ENCODE results near the gene FCHO2. TPM values are rescaled to one million over a fixed set of nuclear protein-coding genes. Genes with fewer than 3 reads are reported as not detected.

The FCHO2 gene
- total RNA-seq, 4 donors from 2014 or later: 38.7 to 57.0 (median 46.5) TPM

GRCh38 chr5:73095564-73096238, 139.9 kb downstream of the FCHO2 start:
- TF ChIP-seq, protein P1, sequence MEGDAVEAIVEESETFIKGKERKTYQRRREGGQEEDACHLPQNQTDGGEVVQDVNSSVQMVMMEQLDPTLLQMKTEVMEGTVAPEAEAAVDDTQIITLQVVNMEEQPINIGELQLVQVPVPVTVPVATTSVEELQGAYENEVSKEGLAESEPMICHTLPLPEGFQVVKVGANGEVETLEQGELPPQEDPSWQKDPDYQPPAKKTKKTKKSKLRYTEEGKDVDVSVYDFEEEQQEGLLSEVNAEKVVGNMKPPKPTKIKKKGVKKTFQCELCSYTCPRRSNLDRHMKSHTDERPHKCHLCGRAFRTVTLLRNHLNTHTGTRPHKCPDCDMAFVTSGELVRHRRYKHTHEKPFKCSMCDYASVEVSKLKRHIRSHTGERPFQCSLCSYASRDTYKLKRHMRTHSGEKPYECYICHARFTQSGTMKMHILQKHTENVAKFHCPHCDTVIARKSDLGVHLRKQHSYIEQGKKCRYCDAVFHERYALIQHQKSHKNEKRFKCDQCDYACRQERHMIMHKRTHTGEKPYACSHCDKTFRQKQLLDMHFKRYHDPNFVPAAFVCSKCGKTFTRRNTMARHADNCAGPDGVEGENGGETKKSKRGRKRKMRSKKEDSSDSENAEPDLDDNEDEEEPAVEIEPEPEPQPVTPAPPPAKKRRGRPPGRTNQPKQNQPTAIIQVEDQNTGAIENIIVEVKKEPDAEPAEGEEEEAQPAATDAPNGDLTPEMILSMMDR (IDR thresholded peaks at IDR 0.05): no peak
- TF ChIP-seq POLR2A (IDR thresholded peaks at IDR 0.05): no peak
- H3K36me3 ChIP-seq: no peaks in the 10 kb centered on the region
- H3K9me3 ChIP-seq: no peaks in the 10 kb centered on the region
- WGBS, 2 donors: 89 to 97% methylated on average over 6 of the region's 6 CpGs
- no peaks in the 10 kb centered on the region for H3K27me3 ChIP-seq
- no peak for DNase-seq
- H3K4me1 ChIP-seq: peaks cover 0 to 9% of the 10 kb centered on the region in 2 donors
- no peak overlapping the region for H3K4me3 ChIP-seq (replicated peaks in 1 of 3)
- H3K27ac ChIP-seq: no peak overlapping the region
- intact Hi-C loops (cut with DNase I): no loop called here

GRCh38 chr5:73096239-73096575, 140.4 kb downstream of the FCHO2 start:
- intact Hi-C loops (cut with DNase I): no loop called here
- no peak for DNase-seq
- no peaks in the 10 kb centered on the region for H3K27me3 ChIP-seq
- no peak overlapping the region for H3K27ac ChIP-seq
- H3K9me3 ChIP-seq: no peaks in the 10 kb centered on the region
- H3K36me3 ChIP-seq: no peaks in the 10 kb centered on the region
- H3K4me1 ChIP-seq: peaks cover 0 to 9% of the 10 kb centered on the region in 2 donors
- no peak overlapping the region for H3K4me3 ChIP-seq (replicated peaks in 1 of 3)
- no peak for TF ChIP-seq POLR2A (IDR thresholded peaks at IDR 0.05)
- TF ChIP-seq, protein P1 (IDR thresholded peaks at IDR 0.05): no peak
- 82 to 85% methylated on average over 1 of the region's 1 CpG for WGBS, 2 donors

- no peak overlapping the region for H3K4me3 ChIP-seq (replicated peaks in 1 of 3)
- WGBS, 2 donors: 90 to 94% methylated on average over 2 of the region's 2 CpGs
- peaks cover 0 to 9% of the 10 kb centered on the region in 2 donors for H3K4me1 ChIP-seq
- intact Hi-C loops (cut with DNase I): no loop called here
- no peak for DNase-seq
- H3K9me3 ChIP-seq: no peaks in the 10 kb centered on the region
- no peaks in the 10 kb centered on the region for H3K27me3 ChIP-seq
- no peak overlapping the region for H3K27ac ChIP-seq
- TF ChIP-seq, protein P1 (IDR thresholded peaks at IDR 0.05): no peak
- no peak for TF ChIP-seq POLR2A (IDR thresholded peaks at IDR 0.05)
- no peaks in the 10 kb centered on the region for H3K36me3 ChIP-seq
Measured at GRCh38 chr5:73097740-73098139, 141.9 kb downstream of the FCHO2 start.

DNA sequence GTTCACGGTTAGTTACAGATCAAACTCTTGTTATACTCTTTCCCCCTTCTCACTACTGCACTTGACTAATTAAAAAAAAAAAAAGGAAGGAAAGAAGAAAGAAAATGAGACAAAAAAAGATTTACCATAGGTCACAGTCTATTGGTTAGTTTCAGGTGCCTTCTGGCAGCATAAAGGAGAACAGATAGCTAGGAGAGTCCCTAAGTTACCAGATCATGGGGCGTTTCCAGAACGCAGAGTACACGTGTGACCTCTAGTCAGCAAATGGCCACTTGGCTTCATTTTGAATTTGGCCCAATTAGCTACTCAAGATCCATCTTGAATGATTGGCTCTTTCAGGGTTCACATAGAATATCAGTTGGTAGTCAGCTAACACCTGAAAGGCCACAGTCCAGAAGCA, 144.3 kb downstream of the FCHO2 start:
- no peak overlapping the region for H3K4me3 ChIP-seq (replicated peaks in 1 of 3)
- H3K36me3 ChIP-seq: no peaks in the 10 kb centered on the region
- H3K27ac ChIP-seq: no peak overlapping the region
- H3K27me3 ChIP-seq: no peaks in the 10 kb centered on the region
- TF ChIP-seq POLR2A (IDR thresholded peaks at IDR 0.05): no peak
- TF ChIP-seq, protein P1 (IDR thresholded peaks at IDR 0.05): no peak
- H3K9me3 ChIP-seq: no peaks in the 10 kb centered on the region
- no peak for DNase-seq
- 92 to 94% methylated on average over 4 of the region's 4 CpGs for WGBS, 2 donors
- H3K4me1 ChIP-seq: no peaks in the 10 kb centered on the region
- intact Hi-C loops (cut with DNase I): no loop called here

DNA sequence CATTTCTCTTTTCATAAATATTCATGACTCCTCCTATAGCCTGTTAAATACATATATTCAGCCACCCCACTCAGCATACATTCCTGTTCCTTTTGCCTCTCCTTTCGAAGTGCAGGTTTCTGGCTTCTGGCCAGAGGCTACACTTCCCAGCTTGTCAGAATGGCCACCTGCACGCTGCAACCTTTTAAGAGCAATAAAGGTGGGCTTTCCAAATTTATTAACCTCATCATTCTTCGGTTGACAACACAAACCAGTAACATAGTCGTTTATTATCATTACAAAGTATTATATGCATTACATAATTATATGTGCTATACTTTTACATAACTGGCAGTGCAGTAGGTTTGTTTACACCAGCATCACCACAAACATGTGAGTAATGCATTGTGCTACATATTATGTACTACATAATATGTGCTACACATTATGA, 148.0 kb downstream of the FCHO2 start:
- Histone ChIP-seq H3K4me1 (no peaks in the 10 kb centered on the region), H3K27me3 (no peaks in the 10 kb centered on the region), H3K4me3 (replicated peaks in 1 of 3) (no peak overlapping the region), H3K36me3 (no peaks in the 10 kb centered on the region), H3K27ac (no peak overlapping the region), H3K9me3 (no peaks in the 10 kb centered on the region)
- DNase-seq: no peak
- TF ChIP-seq, protein P1 (IDR thresholded peaks at IDR 0.05): no peak
- no peak for TF ChIP-seq POLR2A (IDR thresholded peaks at IDR 0.05)
- intact Hi-C loops (cut with DNase I): no loop called here
- 77 to 85% methylated on average over 4 of the region's 4 CpGs for WGBS, 2 donors

All from thyroid gland (tissue), 4 donors.